OCI-LY7 (cell line): ENCODE results near the gene NELFA. TPM values are rescaled to one million over a fixed set of nuclear protein-coding genes. Genes with fewer than 3 reads are reported as not detected.

ENCODE experiments used
- BruUV-seq: library from RNA; stranded (reverse); fragments of 400-500 nt; replicated peaks from 2 replicates; lab custom pipeline; 2021; lab: Mats Ljungman, UMichigan
- CTCF ChIA-PET: fragments of 300-600 bp; sonication (Branson Sonifier 250); formaldehyde crosslinking; loops from one replicate; lab custom pipeline; 2022; ENCODE audit warnings: antibody characterized with exemption; ENCODE audit not compliant: unreplicated experiment; lab: Charles Lee
- POLR2A ChIA-PET: fragments of 300-600 bp; sonication (Branson Sonifier 250); formaldehyde crosslinking; loops from one replicate; lab custom pipeline; 2022; ENCODE audit warnings: antibody characterized with exemption; lab: Charles Lee
- DNase-seq: peaks from one replicate; pipeline ENCODE4 v3.0.0-alpha.2; 2015; ENCODE audit warnings: low spot score
- H2AFZ ChIP-seq: fragments of 200-600 bp; sonication (generic), shearing (Covaris generic); 2 replicates; pipeline ENCODE4 v1.6.1; 2014; ENCODE audit warnings: mild to moderate bottlenecking, antibody characterized with exemption, low read length, moderate library complexity
- H3K27ac ChIP-seq: fragments of 200-600 bp; sonication (generic); 2 replicates; pipeline ENCODE4 v1.5.1; 2014; ENCODE audit warnings: mixed run types, low read depth, mild to moderate bottlenecking, moderate library complexity, low read length, inconsistent platforms; ENCODE audit not compliant: poor library complexity, severe bottlenecking
- H3K36me3 ChIP-seq: fragments of 200-600 bp; sonication (generic); 2 replicates; pipeline ENCODE4 v1.6.1; 2014; ENCODE audit warnings: mild to moderate bottlenecking, antibody characterized with exemption, low read length, moderate library complexity, mixed read lengths; ENCODE audit not compliant: insufficient read depth
- H3K4me1 ChIP-seq: fragments of 200-600 bp; sonication (generic); 2 replicates; pipeline ENCODE4 v1.5.1; 2014; ENCODE audit warnings: mild to moderate bottlenecking, low read length; ENCODE audit not compliant: insufficient read depth, poor library complexity, severe bottlenecking
- H3K4me2 ChIP-seq: fragments of 200-600 bp; sonication (generic); 2 replicates; pipeline ENCODE4 v1.6.1; 2014; ENCODE audit warnings: mild to moderate bottlenecking, low read length
- H3K4me3 ChIP-seq: fragments of 200-600 bp; sonication (generic); 2 replicates; pipeline ENCODE4 v1.5.1; 2014; ENCODE audit warnings: mild to moderate bottlenecking, low read depth, low read length; ENCODE audit not compliant: poor library complexity, severe bottlenecking
- H3K79me2 ChIP-seq: fragments of 200-600 bp; sonication (generic); 2 replicates; pipeline ENCODE4 v1.6.1; 2016; ENCODE audit warnings: low read depth, mild to moderate bottlenecking, low read length, moderate library complexity, mixed read lengths; ENCODE audit not compliant: insufficient read depth
- H3K9me2 ChIP-seq: fragments of 200-600 bp; sonication (generic); 2 replicates; pipeline ENCODE4 v1.6.1; 2016; ENCODE audit warnings: mild to moderate bottlenecking, low read length, mixed read lengths; ENCODE audit not compliant: insufficient read depth
- H3K9me3 ChIP-seq: fragments of 200-600 bp; sonication (generic); 2 replicates; pipeline ENCODE4 v1.6.1; 2014; ENCODE audit warnings: mild to moderate bottlenecking, mixed run types, low read length, mixed read lengths
- H4K20me1 ChIP-seq: fragments of 200-600 bp; sonication (generic); 2 replicates; pipeline ENCODE4 v1.6.1; 2014; ENCODE audit warnings: mild to moderate bottlenecking, antibody characterized with exemption, low read length, moderate library complexity, mixed read lengths; ENCODE audit not compliant: insufficient read depth
- EZH2phosphoT487 ChIP-seq: fragments of 200-600 bp; sonication (generic); IDR thresholded peaks from 2 replicates; pipeline ENCODE4 v1.6.1; 2018; ENCODE audit warnings: low read depth, borderline replicate concordance, mild to moderate bottlenecking, mixed run types, antibody characterized with exemption, low read length, moderate library complexity, mixed read lengths
- intact Hi-C: fragments of 100-400 bp; cut with micrococcal nuclease; formaldehyde crosslinking; loops from one replicate; pipeline ENCODE4 v1.10.0; 2022; ENCODE audit not compliant: unreplicated experiment
- total RNA-seq, 2 experiments: library from RNA; depleted of rRNA in 1 of 2; stranded (reverse); fragments of >200 nt in 1 of 2; shearing (Covaris generic) in 1 of 2; gene quantifications; 2 replicates each; pipeline ENCODE4 v1.2.3, GENCODE V29; 2014 to 2022
- TF ChIP-seq, protein P1 (sequence below): fragments of 200-600 bp; sonication (generic); conservative IDR thresholded peaks from 2 replicates; pipeline ENCODE4 v1.5.1; 2014; ENCODE audit warnings: mild to moderate bottlenecking, antibody characterized with exemption, low read length, moderate library complexity, mixed read lengths

NELFA gene
- total RNA-seq, 2 experiments from 2014 or later, result 45.5 to 45.7 TPM

DNA sequence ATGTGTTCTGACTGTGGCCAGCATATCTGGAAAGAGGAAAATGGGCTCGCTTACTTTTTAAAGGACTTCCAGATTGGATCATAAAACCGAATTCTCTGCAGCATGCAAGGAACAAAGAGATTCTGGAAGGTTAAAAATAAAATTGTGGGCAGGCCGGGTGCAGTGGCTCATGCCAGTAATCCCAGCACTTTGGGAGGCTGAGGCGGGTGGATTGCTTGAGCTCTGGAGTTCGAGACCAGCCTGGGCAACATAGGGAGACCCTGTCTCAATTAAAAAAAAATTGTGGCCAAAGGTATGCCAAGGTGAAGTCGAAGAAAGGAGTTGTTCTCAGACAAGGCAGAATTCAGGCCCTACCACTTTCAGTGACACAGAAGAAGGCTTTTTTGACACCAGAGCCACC is 37.8 kb downstream of the NELFA start:
- H3K4me1 ChIP-seq, result no peaks in the 10 kb centered on the region
- no peaks in the 10 kb centered on the region for H3K9me2 ChIP-seq
- peaks cover 90% of the 10 kb centered on the region for H3K36me3 ChIP-seq
- intact Hi-C loops, result no loop called here
- H3K9me3 ChIP-seq, result no peaks in the 10 kb centered on the region
- no peaks in the 10 kb centered on the region for H4K20me1 ChIP-seq
- ChIA-PET POLR2A (no interaction called here), CTCF (no interaction called here)
- no peak overlapping the region for H2AFZ ChIP-seq
- H3K4me2 ChIP-seq, result no peak overlapping the region
- TF ChIP-seq EZH2phosphoT487, result no peak
- TF ChIP-seq, protein P1, sequence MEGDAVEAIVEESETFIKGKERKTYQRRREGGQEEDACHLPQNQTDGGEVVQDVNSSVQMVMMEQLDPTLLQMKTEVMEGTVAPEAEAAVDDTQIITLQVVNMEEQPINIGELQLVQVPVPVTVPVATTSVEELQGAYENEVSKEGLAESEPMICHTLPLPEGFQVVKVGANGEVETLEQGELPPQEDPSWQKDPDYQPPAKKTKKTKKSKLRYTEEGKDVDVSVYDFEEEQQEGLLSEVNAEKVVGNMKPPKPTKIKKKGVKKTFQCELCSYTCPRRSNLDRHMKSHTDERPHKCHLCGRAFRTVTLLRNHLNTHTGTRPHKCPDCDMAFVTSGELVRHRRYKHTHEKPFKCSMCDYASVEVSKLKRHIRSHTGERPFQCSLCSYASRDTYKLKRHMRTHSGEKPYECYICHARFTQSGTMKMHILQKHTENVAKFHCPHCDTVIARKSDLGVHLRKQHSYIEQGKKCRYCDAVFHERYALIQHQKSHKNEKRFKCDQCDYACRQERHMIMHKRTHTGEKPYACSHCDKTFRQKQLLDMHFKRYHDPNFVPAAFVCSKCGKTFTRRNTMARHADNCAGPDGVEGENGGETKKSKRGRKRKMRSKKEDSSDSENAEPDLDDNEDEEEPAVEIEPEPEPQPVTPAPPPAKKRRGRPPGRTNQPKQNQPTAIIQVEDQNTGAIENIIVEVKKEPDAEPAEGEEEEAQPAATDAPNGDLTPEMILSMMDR, result no peak
- no peaks in the 10 kb centered on the region for H3K79me2 ChIP-seq
- H3K27ac ChIP-seq, result no peak overlapping the region
- DNase-seq, result no peak
- BruUV-seq, result no TSS peak
- H3K4me3 ChIP-seq, result no peak overlapping the region

DNA sequence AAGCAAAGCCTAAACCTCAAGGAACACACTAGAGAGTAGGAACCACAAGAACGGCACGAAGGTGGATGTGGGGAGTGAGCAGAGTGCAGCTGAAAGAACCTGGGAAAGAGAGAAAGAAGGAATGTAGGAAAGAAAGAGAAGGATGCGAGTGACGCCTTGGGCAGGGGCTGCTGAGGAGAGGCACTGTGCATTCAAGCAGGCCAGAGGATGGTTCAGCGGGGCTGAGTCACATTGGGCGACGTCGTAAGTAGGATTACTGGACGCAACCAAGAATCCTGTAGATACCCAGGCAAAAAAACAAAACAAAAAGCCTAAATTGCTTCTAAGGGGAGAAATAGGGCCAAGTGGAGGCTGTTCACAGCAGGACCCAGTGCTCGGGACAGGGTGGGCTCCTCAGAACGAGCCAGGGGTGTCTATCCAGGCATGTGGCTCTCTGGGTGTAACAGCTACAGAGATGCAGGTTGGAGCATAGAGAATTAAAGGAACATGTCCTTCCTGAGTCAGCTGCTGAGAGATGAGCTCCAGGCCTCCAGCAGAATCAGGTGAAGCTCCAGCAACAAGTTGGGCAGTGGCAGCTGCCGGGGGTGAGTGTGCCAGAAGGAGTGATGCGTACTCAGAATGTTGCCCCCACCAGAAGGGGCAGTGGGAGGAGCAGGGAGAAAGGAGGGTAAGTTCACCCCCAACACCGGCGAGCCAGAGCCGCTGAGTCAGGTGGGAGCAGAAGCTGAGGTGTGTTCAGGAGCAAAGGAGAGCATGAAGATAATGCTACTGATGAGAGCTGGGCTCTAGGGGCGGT is 38.6 kb downstream of the NELFA start:
- TF ChIP-seq EZH2phosphoT487, result no peak
- TF ChIP-seq, protein P1, result no peak
- POLR2A ChIA-PET, result no interaction called here
- H3K9me2 ChIP-seq, result no peaks in the 10 kb centered on the region
- no peaks in the 10 kb centered on the region for H3K79me2 ChIP-seq
- no peak overlapping the region for H2AFZ ChIP-seq
- no TSS peak for BruUV-seq
- H4K20me1 ChIP-seq, result no peaks in the 10 kb centered on the region
- H3K4me3 ChIP-seq, result no peak overlapping the region
- intact Hi-C loops, result no loop called here
- H3K36me3 ChIP-seq, result peaks cover 90% of the 10 kb centered on the region
- CTCF ChIA-PET, result no interaction called here
- no peak for DNase-seq
- H3K4me1 ChIP-seq, result no peaks in the 10 kb centered on the region
- no peak overlapping the region for H3K4me2 ChIP-seq
- H3K9me3 ChIP-seq, result no peaks in the 10 kb centered on the region
- no peak overlapping the region for H3K27ac ChIP-seq

DNA sequence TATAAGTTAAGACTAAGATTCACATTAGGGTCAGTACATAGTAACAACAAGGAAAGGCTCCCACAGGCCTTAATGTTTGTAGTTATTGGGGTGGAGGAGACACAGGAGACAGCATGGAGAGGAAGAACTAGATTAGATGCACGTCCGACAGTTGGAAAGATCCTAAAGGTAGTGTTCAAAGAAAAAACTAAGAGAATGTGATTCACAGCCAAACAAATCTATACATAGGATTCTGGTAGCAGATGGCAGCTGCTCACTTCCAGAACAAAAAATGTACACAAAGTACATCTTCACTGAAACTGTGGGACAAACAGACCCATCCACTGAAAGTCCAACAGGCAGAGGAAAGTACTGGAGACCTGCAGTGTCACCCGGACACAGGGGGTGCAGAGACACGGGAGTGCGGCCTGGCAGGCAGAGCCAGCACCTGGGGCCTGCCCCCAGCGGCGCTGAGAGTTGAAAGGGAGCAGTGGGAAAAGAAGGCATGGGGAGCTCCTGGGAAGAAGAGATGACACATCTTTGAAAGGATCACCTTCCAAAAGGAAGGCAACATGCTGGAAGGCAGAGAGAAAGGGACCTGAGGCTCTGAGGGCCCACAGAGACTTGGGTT is 40.0 kb downstream of the NELFA start:
- Histone ChIP-seq H3K36me3 (peaks cover 90% of the 10 kb centered on the region), H3K4me2 (no peak overlapping the region), H3K27ac (no peak overlapping the region), H4K20me1 (no peaks in the 10 kb centered on the region), H3K4me1 (no peaks in the 10 kb centered on the region), H3K9me2 (no peaks in the 10 kb centered on the region), H3K4me3 (no peak overlapping the region), H3K9me3 (no peaks in the 10 kb centered on the region), H2AFZ (no peak overlapping the region), H3K79me2 (no peaks in the 10 kb centered on the region)
- ChIA-PET CTCF (no interaction called here), POLR2A (no interaction called here)
- no TSS peak for BruUV-seq
- intact Hi-C loops, result no loop called here
- DNase-seq, result no peak
- TF ChIP-seq EZH2phosphoT487, result no peak
- TF ChIP-seq, protein P1, result no peak
